Measurements from ENCODE around the gene LCLAT1. TPM values are rescaled to one million over a fixed set of nuclear protein-coding genes. Genes with fewer than 3 reads are reported as not detected.

The LCLAT1 gene
- total and polyA plus RNA-seq, 2 donors (not counting 1 experiment from before 2014, with no cell fraction given): 5.1 to 21.9 TPM

DNA sequence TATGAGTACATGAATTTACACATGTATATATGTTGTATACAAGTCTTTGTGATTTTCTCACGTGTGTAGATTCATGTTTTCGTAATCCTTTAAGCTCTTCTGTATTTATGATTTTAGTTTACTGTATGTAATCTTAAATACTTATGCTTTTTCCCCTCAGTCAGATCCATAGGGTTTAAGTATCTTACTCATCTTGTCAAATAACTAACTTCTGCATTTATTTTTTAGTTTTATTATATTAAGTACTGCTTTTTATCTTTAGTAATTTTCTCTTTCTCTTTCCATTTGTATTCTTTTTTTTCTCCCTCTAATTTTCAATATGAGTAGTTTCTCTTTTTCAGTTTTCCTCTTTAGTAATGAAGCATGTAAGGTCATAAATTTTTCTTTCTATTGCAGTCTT is 179.4 kb downstream of the LCLAT1 start:
- no peak overlapping the region for H3K4me2 ChIP-seq (replicated peaks; ENCODE audit: low read depth, low read length, poor library complexity, severe bottlenecking)
- no peaks in the 10 kb centered on the region for H3K27me3 ChIP-seq (replicated peaks in 1 of 4; ENCODE audit: control extremely low read depth in 1 of 4, control insufficient read depth in 3 of 4, insufficient read depth in 4 of 4, low read length in 3 of 4)
- Mint-ChIP-seq H3K27ac (no peak overlapping the region), H3K4me1 (peaks cover 49% of the 10 kb centered on the region), H3K9me3 (ENCODE audit: insufficient read depth) (no peaks in the 10 kb centered on the region), H3K27me3 (no peaks in the 10 kb centered on the region), H3K4me3 (no peak overlapping the region)
- no peak overlapping the region for H3K27ac ChIP-seq (ENCODE audit: low read length in 2 of 2)
- intact Hi-C loops (cut with micrococcal nuclease): loop anchor here (5.0 kb wide), 1 partner anchor 44 kb away; no protein-coding TSS in a partner anchor
- no CpG with 5 or more reads among the region's 2 CpGs for WGBS (ENCODE audit: insufficient coverage)
- CTCF ChIA-PET: no interaction called here
- H3K9ac ChIP-seq (ENCODE audit: low read length): no peak overlapping the region
- H3K79me2 ChIP-seq (ENCODE audit: control insufficient read depth, insufficient read depth, low read length): no peaks in the 10 kb centered on the region
- H3K9me3 ChIP-seq (ENCODE audit: control extremely low read depth in 1 of 3, control insufficient read depth in 2 of 3, insufficient read depth in 1 of 3, low read length in 2 of 3): peaks cover 0 to 9% (median 3%) of the 10 kb centered on the region in 3 donors
- POLR2A ChIA-PET: no interaction called here
- H3K4me3 ChIP-seq (ENCODE audit: control extremely low read depth in 1 of 5, extremely low read depth in 1 of 5, insufficient read depth in 1 of 5, low read depth in 2 of 5, low read length in 4 of 5): no peak overlapping the region
- no peaks in the 10 kb centered on the region for H4K20me1 ChIP-seq (ENCODE audit: control insufficient read depth, insufficient read depth, low read length, poor library complexity, severe bottlenecking)
- ATAC-seq (ENCODE audit: low read depth) (no peak), DNase-seq (no peak)
- TF ChIP-seq EZH2 (IDR thresholded peaks at IDR 0.05; ENCODE audit: borderline replicate concordance, insufficient read depth, low read depth, low read length, poor library complexity, severe bottlenecking): no peak
- TF ChIP-seq, protein P1, sequence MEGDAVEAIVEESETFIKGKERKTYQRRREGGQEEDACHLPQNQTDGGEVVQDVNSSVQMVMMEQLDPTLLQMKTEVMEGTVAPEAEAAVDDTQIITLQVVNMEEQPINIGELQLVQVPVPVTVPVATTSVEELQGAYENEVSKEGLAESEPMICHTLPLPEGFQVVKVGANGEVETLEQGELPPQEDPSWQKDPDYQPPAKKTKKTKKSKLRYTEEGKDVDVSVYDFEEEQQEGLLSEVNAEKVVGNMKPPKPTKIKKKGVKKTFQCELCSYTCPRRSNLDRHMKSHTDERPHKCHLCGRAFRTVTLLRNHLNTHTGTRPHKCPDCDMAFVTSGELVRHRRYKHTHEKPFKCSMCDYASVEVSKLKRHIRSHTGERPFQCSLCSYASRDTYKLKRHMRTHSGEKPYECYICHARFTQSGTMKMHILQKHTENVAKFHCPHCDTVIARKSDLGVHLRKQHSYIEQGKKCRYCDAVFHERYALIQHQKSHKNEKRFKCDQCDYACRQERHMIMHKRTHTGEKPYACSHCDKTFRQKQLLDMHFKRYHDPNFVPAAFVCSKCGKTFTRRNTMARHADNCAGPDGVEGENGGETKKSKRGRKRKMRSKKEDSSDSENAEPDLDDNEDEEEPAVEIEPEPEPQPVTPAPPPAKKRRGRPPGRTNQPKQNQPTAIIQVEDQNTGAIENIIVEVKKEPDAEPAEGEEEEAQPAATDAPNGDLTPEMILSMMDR (IDR thresholded peaks at IDR 0.05): no peak
- H2AFZ ChIP-seq (ENCODE audit: insufficient read depth, low read depth, low read length, poor library complexity, severe bottlenecking): no peak overlapping the region
- no peaks in the 10 kb centered on the region for H3K36me3 ChIP-seq (replicated peaks in 1 of 2; ENCODE audit: control extremely low read depth in 1 of 2, control insufficient read depth in 1 of 2, extremely low read depth in 1 of 2, insufficient read depth in 2 of 2, low read length in 1 of 2)
- peaks cover 13 to 21% of the 10 kb centered on the region in 2 donors for H3K4me1 ChIP-seq (ENCODE audit: control insufficient read depth in 2 of 2, insufficient read depth in 2 of 2, low read length in 2 of 2)

DNA sequence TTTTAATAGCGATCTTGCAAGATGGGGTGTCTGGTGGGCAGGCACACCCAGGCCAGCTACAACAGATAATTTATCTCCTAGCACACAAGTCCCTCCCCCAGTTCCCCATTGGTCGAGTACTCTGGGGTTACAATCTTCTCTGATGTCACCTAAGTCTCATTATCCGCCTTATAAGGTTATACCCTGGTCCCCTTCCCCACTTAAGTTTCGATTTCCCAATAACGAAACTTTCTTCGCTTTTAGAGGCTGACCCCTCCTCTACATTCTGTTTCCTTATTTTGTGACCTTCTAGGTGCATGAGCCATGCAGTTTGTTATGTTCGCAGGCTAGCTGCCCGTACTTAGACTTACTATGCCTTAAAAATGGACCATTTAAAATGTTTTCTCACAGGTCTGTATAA is 180.1 kb downstream of the LCLAT1 start:
- Histone ChIP-seq H3K4me2 (replicated peaks; ENCODE audit: low read depth, low read length, poor library complexity, severe bottlenecking) (no peak overlapping the region), H3K4me3 (ENCODE audit: control extremely low read depth in 1 of 5, extremely low read depth in 1 of 5, insufficient read depth in 1 of 5, low read depth in 2 of 5, low read length in 4 of 5) (no peak overlapping the region), H3K27ac (ENCODE audit: low read length in 2 of 2) (no peak overlapping the region), H3K9ac (ENCODE audit: low read length) (no peak overlapping the region), H3K79me2 (ENCODE audit: control insufficient read depth, insufficient read depth, low read length) (no peaks in the 10 kb centered on the region), H3K9me3 (ENCODE audit: control extremely low read depth in 1 of 3, control insufficient read depth in 2 of 3, insufficient read depth in 1 of 3, low read length in 2 of 3) (peaks cover 0 to 5% (median 3%) of the 10 kb centered on the region in 3 donors), H3K36me3 (replicated peaks in 1 of 2; ENCODE audit: control extremely low read depth in 1 of 2, control insufficient read depth in 1 of 2, extremely low read depth in 1 of 2, insufficient read depth in 2 of 2, low read length in 1 of 2) (no peaks in the 10 kb centered on the region), H3K27me3 (replicated peaks in 1 of 4; ENCODE audit: control extremely low read depth in 1 of 4, control insufficient read depth in 3 of 4, insufficient read depth in 4 of 4, low read length in 3 of 4) (no peaks in the 10 kb centered on the region), H3K4me1 (ENCODE audit: control insufficient read depth in 2 of 2, insufficient read depth in 2 of 2, low read length in 2 of 2) (peaks cover 12 to 21% of the 10 kb centered on the region in 2 donors), H4K20me1 (ENCODE audit: control insufficient read depth, insufficient read depth, low read length, poor library complexity, severe bottlenecking) (no peaks in the 10 kb centered on the region), H2AFZ (ENCODE audit: insufficient read depth, low read depth, low read length, poor library complexity, severe bottlenecking) (no peak overlapping the region)
- peak; percentile 28 for DNase-seq
- intact Hi-C loops (cut with micrococcal nuclease): loop anchor here (5.0 kb wide), 1 partner anchor 45 kb away; no protein-coding TSS in a partner anchor
- H3K27me3 Mint-ChIP-seq: no peaks in the 10 kb centered on the region
- TF ChIP-seq, protein P1 (IDR thresholded peaks at IDR 0.05): no peak
- TF ChIP-seq EZH2 (IDR thresholded peaks at IDR 0.05; ENCODE audit: borderline replicate concordance, insufficient read depth, low read depth, low read length, poor library complexity, severe bottlenecking): no peak
- H3K4me3 Mint-ChIP-seq: peak overlapping the region; percentile 18
- peak overlapping the region; percentile 21 for H3K27ac Mint-ChIP-seq
- CTCF ChIA-PET: no interaction called here
- 89% methylated on average over 4 of the region's 8 CpGs for WGBS (ENCODE audit: insufficient coverage)
- no peaks in the 10 kb centered on the region for H3K9me3 Mint-ChIP-seq (ENCODE audit: insufficient read depth)
- peaks cover 48% of the 10 kb centered on the region for H3K4me1 Mint-ChIP-seq
- ATAC-seq (ENCODE audit: low read depth): no peak
- POLR2A ChIA-PET: no interaction called here

Measured in B cell (primary cell).